Colon (tissue), 2 donors: ENCODE measurements around the gene TMEM219.
"Not testable (repeated sequence)": the region's sequence is repeated elsewhere in the genome, so short reads cannot be mapped to it uniquely, and the experiment has no call there.

Experiments used
- FAIRE-seq: peaks from 2 replicates; lab custom pipeline; 2012; peaks lifted over from hg19 to GRCh38; lab: Jason Lieb, UNC
- donor health status: control.
- donor health status: control.

The TMEM219 gene, protein sequence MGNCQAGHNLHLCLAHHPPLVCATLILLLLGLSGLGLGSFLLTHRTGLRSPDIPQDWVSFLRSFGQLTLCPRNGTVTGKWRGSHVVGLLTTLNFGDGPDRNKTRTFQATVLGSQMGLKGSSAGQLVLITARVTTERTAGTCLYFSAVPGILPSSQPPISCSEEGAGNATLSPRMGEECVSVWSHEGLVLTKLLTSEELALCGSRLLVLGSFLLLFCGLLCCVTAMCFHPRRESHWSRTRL

GRCh38 chr16:29961479-29962343 lies at the start of gene TMEM219:
TSS of gene TMEM219 (plus strand) at chr16:29962079. CDS start at chr16:29963144, 1,065 bp downstream.
- no peak for FAIRE-seq

- no peak for FAIRE-seq
These were observed 49.8 kb upstream of the TMEM219 start for GRCh38 chr16:29912087-29912486.

DNA sequence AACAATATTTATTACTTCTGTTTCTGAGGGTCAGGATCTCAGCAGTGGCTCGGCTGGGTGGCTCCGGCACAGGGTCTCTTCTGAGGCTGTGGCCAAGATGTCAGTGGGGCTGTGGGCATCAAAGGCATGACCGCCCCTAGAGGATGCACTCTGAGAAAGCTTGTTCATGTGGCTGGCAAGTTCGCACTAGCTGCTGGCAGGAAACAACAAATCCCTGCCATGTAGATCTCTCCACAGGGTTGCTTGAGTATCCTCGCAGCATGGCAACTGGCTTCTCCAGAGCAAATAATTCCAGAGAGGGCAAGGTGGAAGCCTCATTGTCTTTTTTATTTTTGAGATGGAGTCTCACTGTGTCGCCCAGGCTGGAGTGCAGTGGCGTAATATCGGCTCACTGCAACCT lies 48.4 kb upstream of the TMEM219 start:
- FAIRE-seq = no peak

GRCh38 chr16:29915590-29916247 lies 46.2 kb upstream of the TMEM219 start:
- FAIRE-seq = no peak

DNA sequence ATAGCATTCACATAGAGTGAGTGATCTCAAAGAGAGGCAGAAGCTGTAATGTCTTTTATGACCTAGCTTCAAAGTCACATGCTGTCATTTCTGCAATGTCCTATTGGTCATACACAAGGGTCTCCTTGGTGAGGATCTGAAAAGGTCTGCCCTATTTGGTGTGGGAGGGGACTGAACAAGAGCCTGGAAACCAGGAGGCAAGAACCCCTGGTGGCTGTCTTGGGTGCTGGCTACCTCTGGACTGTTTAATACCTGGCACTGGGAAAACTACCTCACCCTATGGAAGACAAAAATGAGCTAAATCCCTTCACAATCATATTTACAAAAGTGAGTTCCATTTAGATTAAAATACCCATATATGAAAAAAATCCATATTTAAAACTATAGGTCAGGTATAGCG lies 44.9 kb upstream of the TMEM219 start:
- no peak for FAIRE-seq

DNA sequence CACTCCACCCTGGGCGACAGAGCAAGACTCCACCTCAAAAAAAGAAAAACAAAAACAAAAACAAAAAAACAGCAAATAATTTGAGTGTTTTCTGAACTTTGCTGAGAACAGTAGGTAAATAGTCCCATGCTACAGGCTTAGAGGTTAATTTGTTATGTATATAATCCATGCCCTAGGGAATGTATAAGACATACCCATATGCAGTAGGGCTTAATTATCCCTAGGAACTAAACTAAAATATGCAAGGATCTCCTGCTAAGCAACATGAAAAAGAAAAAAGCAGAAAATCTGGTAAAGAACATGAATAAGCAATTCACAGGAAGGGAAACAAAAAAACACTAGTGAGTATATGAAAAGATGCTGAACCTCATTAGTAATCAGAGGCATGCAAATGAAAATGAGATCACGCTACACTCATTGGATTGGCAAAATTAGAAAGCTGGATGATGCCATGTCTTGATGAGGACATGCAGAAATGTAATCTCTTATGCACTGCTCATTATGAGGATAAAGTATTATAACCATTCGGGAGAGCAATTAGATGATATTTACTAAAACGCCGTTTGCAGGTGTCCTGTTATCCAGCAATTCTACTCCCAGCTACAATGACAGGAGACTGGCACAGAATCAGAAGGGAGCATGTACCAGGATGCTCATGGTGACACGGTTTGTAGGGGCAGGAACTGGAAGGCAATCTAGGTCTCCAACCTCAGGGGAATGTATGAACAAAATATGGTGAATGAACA lies 41.4 kb upstream of the TMEM219 start:
- FAIRE-seq = no peak

DNA sequence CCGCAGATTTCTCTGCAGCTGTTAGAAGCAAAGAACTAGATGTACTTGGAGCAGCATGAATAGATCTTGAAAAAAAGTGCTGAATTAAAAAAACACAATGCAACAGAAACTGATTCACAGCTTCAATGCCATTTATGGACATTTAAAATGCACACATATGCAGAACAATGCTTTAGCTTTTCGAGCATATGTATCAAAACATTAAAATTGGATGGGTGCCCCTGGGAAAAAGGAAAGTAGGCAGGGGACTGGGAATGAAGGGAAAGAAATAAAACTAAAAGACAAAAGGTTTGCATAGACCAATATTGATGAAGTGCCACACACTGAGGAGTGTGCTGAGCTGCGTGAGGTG lies 40.9 kb upstream of the TMEM219 start:
- no peak for FAIRE-seq

DNA sequence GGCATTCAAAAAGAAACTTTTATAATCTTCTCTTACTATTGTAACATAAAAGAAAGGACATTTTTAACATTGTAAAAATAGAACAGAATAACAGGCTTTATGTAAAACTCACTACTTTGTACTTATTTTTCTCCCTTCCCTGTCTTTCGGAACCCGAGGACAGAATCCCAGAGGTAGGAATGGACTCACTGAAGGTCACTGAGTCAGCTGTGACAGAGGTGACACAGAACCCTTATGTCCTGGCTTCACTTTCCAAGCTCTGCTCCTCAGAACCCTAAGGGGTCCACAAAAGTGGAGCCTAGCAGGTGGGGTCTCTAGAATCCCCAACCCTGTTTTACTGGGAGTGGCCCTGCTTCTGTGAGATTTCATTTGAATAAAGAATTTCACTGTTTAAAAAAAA lies 39.6 kb upstream of the TMEM219 start:
- FAIRE-seq = no peak

GRCh38 chr16:29922986-29923501 lies 38.8 kb upstream of the TMEM219 start:
- FAIRE-seq = no peak

DNA sequence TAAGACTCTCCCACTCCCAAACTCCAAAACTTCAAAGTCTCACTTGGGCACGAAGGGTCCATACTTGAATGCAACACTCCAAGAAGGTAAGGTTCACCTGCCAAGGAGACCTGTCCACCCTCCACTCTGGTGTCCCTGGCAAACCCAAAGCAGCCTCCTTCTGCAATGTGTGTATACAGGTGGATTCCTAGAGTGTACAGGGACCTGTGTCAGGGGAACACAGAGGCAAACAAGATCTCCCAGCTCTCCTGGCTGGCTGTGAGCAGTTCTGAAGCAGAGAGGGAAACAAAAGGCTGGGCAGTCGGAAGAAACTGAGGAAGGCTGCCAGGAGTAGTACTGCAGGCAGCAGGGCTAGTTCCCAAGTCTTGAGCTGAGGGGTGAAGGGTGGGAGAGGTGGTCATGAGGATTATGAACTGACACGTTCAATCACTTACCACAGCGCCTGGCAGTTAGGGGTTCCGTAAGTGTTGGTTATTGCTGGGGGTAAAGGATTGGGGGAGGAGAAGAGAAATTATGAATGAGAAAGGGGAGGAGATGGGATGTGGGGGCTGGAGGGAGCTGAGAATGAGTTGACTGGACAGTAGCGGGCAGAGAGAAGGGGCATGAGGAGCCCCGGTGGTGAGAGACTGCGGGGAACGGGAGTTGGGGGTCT lies 36.6 kb upstream of the TMEM219 start:
- FAIRE-seq = no peak

- FAIRE-seq = no peak
These were observed 35.8 kb upstream of the TMEM219 start, which contains the start of gene KCTD13 for GRCh38 chr16:29925781-29926710. TSS of gene KCTD13 (minus strand) at chr16:29926226. CDS start at chr16:29926033, 193 bp downstream.

- no peak for FAIRE-seq
These were observed 35.2 kb upstream of the TMEM219 start for GRCh38 chr16:29926711-29927052.

DNA sequence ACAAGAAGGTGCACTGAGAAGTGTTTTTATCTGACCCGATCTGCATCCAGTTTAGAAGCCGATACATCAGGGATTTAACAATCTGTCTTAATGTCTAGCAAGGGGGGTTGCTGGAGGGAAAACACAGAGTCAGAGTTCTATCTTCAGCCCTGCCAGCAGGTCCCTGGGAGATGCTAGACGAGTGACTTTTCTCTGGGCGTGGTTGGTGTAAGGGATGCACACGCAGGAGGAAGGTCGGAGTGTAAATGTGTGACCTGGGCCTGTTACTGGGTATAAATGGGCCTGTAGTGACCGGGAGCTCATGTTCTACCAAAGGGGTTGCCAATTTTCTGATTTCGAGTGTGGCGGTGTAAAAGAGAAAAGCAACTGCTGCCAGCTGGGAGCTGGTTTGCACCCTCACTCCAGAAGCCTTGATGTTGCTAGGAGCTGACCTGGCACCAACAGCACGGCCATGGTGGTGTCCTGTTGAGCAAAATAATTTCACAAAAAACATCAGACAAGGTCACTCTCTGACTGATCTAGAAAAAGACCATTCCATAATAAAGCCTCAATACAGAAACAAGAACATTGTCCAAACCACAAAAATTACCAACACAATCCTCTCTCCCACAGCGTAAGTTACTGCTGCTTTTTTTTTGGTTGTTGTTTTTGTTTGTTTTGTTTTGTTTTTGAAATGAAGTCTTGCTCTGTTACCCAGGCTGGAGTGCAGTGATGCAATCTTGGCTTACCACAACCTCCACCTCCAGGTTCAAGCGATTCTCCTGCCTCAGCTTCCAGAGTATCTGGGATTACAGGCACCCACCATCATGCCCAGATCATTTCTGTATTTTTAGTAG lies 34.6 kb upstream of the TMEM219 start:
- FAIRE-seq = no peak

DNA sequence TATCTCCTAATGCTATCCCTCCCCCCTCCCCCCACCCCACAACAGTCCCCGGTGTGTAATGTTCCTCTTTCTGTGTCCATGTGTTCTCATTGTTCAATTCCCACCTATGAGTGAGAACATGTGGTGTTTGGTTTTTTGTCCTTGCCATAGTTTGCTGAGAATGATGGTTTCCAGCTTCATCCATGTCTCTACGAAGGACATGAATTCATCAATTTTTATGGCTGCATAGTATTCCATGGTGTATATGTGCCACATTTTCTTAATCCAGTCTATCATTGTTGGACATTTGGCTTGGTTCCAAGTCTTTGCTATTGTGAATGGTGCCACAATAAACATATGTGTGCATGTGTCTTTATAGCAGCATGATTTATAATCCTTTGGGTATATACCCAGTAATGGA lies 30.1 kb upstream of the TMEM219 start:
- not testable (repeated sequence) for FAIRE-seq

- no peak for FAIRE-seq
These were observed 21.2 kb upstream of the TMEM219 start for GRCh38 chr16:29940656-29941055.

- FAIRE-seq = no peak
These were observed 17.8 kb upstream of the TMEM219 start for GRCh38 chr16:29943846-29944799.

GRCh38 chr16:29947897-29948296 lies 14.0 kb upstream of the TMEM219 start:
- no peak for FAIRE-seq

DNA sequence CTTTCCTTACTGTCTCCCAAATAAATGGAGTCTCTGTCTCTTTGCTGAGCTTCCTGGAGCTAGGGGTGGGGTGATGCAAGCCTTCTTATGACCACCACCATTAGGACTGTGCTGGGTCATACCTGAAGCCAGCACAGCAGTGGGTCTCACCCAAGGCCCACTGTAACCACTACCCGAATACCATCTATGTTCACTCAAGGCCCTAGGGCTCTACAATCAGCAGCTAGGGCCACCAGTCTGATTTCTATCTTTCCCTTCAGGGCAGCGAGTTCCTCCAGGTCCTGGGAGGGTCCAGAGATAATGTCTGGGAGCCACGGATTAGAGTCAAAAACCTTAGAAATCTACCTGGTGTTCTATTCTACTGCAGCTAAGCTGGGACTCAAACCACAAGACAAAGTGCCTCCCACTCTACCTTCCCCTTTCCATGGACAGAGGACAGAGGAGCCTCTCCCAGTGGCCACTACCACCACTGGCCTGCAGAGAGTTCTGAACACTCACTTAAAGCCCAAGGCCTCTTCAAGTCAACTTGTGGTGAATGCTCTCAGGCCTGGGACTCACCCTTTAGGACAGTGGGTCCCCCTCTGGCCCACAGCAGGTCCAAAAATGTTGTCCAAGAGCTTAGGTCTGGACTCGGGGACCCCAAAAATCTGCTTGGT lies 10.9 kb upstream of the TMEM219 start:
- no peak for FAIRE-seq
